Gastroesophageal sphincter (tissue), 4 donors: ENCODE data around the gene ZNF385B. TPM values are rescaled to one million over a fixed set of nuclear protein-coding genes. Genes with fewer than 3 reads are reported as not detected.

ENCODE experiments used
- ATAC-seq: fragments of 150-250 bp; one replicate; pipeline ENCODE4 v1.9.1; 2016; ENCODE audit warnings: mild to moderate bottlenecking, moderate library complexity
- H3K27ac ChIP-seq, 4 donors: fragments of 200-600 bp; sonication (generic) in 3 of 4; 1 replicate in 3 of 4; 2 replicates in 1 of 4; pipeline ENCODE4 v1.5.1; 2016 to 2019
- H3K27me3 ChIP-seq: fragments of 200-600 bp; sonication (generic); one replicate; pipeline ENCODE4 v1.5.1; 2019
- H3K36me3 ChIP-seq, 2 donors: fragments of 200-600 bp; sonication (generic); one replicate each; pipeline ENCODE4 v1.5.1; 2019; ENCODE audit warnings: control low read depth in 1 of 2
- H3K4me1 ChIP-seq, 3 donors: fragments of 200-600 bp; sonication (generic); 1 replicate in 2 of 3; 2 replicates in 1 of 3; pipeline ENCODE4 v1.5.1; 2016 to 2019; ENCODE audit warnings: control low read depth in 2 of 3
- H3K4me3 ChIP-seq, 2 donors: fragments of 200-600 bp; sonication (generic); one replicate each; pipeline ENCODE4 v1.5.1; 2019; ENCODE audit warnings: mild to moderate bottlenecking in 1 of 2, moderate library complexity in 1 of 2
- H3K9me3 ChIP-seq, 3 donors: fragments of 200-600 bp; sonication (generic); one replicate each; pipeline ENCODE4 v1.5.1; 2017 to 2019; ENCODE audit warnings: control low read depth in 2 of 3
- EP300 ChIP-seq: sonication (generic); formaldehyde crosslinking; IDR thresholded peaks from one replicate; pipeline ENCODE4 v1.6.1; 2017; ENCODE audit warnings: antibody characterized with exemption, mild to moderate bottlenecking
- POLR2A ChIP-seq, 2 donors: fragments of 450-650 bp; IDR thresholded peaks; one replicate each; pipeline ENCODE4 v1.6.1; 2017; ENCODE audit warnings: antibody characterized with exemption in 2 of 2, mild to moderate bottlenecking in 2 of 2, moderate library complexity in 1 of 2
- POLR2AphosphoS5 ChIP-seq: sonication (generic); formaldehyde crosslinking; IDR thresholded peaks from one replicate; pipeline ENCODE4 v1.6.1; 2017; ENCODE audit warnings: antibody characterized with exemption
- WGBS, 2 donors: methylation state at CpG; one replicate each; pipeline ENCODE4 v1.1.5; 2018; ENCODE audit warnings: low coverage in 1 of 2; 5-methylcytosine and 5-hydroxymethylcytosine counted together
- total RNA-seq, 4 donors: library from RNA; depleted of rRNA; stranded (reverse); fragments of >200 nt; gene quantifications; one replicate each; pipeline ENCODE4 v1.1.0, GENCODE V29; 2016
- TF ChIP-seq, protein P1 (sequence below), 4 experiments: fragments of 200-600 bp in 2 of 4; fragments of 450-650 bp in 2 of 4; sonication (generic) in 1 of 4; IDR thresholded peaks; one replicate each; pipeline ENCODE4 v1.5.1; 2017 to 2019; ENCODE audit warnings: antibody characterized with exemption in 4 of 4, mild to moderate bottlenecking in 2 of 4, moderate library complexity in 2 of 4

Gene ZNF385B
- total RNA-seq, 4 donors from 2014 or later, result 2.7 to 7.6 (median 3.9) TPM

DNA sequence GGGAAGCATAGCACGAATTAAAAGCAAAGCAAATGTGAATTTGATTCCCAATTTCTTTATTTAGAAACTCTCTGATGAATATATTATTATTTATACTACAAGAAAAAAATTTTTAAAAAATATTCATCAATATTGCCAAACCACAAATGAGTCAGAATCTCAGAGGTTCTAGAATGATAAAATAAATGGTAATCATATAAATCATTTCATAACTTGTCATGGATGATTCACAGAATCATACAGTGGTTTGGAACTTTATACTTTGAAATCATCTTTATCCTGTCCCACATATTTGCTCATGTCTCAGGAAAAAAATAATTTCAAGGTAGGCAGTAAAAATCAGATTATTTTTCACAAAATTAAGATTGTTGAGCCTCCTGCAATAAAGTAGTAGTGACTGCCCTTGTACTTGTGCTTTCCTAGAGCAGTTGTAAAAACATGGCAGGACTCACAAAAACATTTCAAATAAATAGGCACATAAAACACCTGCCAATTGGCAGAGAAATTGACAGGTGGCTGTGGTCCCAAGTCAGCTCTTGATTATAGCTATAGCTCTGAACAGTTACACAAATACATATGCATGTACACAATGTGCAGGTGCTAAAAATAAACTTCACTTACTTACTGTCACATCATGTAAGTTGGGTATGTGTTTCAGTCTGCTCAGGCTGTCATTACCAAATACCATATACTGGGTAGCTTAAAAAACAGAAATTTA, 322.8 kb downstream of the ZNF385B start:
- ATAC-seq, result no peak

DNA sequence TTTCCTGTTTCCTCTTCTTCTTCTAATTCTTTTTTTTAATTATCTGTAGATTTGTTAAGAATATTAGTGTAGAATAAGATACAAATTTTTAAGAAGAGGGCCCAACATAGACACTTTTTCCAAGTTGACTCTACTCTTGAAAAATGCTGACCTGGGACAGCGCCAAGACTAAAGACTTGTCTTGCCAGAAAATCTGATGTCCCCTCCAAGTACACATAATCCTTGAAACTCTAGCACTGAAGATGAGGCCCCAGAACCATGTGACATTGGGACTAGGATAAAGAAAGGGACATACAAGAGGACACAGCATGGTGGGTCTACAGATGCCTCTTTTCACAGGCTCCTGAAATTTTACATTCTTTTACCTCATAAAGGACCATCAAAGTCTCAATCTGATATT, 325.2 kb downstream of the ZNF385B start:
- H3K4me1 ChIP-seq, result no peaks in the 10 kb centered on the region
- TF ChIP-seq, protein P1, sequence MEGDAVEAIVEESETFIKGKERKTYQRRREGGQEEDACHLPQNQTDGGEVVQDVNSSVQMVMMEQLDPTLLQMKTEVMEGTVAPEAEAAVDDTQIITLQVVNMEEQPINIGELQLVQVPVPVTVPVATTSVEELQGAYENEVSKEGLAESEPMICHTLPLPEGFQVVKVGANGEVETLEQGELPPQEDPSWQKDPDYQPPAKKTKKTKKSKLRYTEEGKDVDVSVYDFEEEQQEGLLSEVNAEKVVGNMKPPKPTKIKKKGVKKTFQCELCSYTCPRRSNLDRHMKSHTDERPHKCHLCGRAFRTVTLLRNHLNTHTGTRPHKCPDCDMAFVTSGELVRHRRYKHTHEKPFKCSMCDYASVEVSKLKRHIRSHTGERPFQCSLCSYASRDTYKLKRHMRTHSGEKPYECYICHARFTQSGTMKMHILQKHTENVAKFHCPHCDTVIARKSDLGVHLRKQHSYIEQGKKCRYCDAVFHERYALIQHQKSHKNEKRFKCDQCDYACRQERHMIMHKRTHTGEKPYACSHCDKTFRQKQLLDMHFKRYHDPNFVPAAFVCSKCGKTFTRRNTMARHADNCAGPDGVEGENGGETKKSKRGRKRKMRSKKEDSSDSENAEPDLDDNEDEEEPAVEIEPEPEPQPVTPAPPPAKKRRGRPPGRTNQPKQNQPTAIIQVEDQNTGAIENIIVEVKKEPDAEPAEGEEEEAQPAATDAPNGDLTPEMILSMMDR (IDR thresholded peaks at IDR 0.05), result no peak
- no peak for TF ChIP-seq POLR2A (IDR thresholded peaks at IDR 0.05)
- no peak for TF ChIP-seq POLR2AphosphoS5
- no peak for TF ChIP-seq EP300
- peaks cover 0 to 5% (median 0%) of the 10 kb centered on the region in 3 donors for H3K9me3 ChIP-seq
- WGBS, 2 donors, result 86% methylated on average over 1 of the region's 1 CpG; no CpG with 5 or more reads in 1 of the 2 donors
- peaks cover 0 to 3% of the 10 kb centered on the region in 2 donors for H3K36me3 ChIP-seq
- ATAC-seq, result no peak
- H3K27me3 ChIP-seq, result no peaks in the 10 kb centered on the region
- no peak overlapping the region for H3K27ac ChIP-seq
- no peak overlapping the region for H3K4me3 ChIP-seq

More for the DNA sequence above, 322.8 kb downstream of the ZNF385B start:
- Histone ChIP-seq H3K36me3 (peaks cover 0 to 3% of the 10 kb centered on the region in 2 donors), H3K4me3 (no peak overlapping the region), H3K4me1 (no peaks in the 10 kb centered on the region), H3K27ac (no peak overlapping the region), H3K27me3 (no peaks in the 10 kb centered on the region), H3K9me3 (peaks cover 0 to 5% (median 0%) of the 10 kb centered on the region in 3 donors)
- TF ChIP-seq POLR2AphosphoS5 (no peak), POLR2A (IDR thresholded peaks at IDR 0.05) (no peak), EP300 (no peak)
- TF ChIP-seq, protein P1 (IDR thresholded peaks at IDR 0.05), result no peak
- 67 to 74% methylated on average over 1 of the region's 1 CpG for WGBS, 2 donors

DNA sequence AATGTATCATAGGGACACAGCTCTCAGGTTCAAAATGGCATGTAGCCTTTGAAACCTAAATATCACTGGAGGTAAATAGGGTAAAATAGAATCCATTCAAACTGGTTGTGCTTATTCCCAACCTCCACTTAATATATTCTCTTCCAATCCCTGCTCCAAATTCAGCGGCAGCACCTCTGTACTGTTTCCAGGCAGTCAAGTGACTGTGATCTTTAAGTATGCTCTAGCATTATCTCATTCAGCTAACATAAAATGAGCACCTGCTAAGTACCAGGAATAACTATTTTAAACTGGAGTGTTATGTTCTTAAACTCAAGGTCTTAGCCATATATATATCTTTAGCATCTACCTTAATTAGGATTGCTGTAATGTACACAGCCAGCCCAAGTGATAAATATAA, 327.5 kb downstream of the ZNF385B start:
- WGBS, 2 donors, result 92 to 100% methylated on average over 1 of the region's 1 CpG
- TF ChIP-seq EP300 (no peak), POLR2AphosphoS5 (no peak), POLR2A (IDR thresholded peaks at IDR 0.05) (no peak)
- TF ChIP-seq, protein P1 (IDR thresholded peaks at IDR 0.05), result no peak
- Histone ChIP-seq H3K4me1 (no peaks in the 10 kb centered on the region), H3K27me3 (no peaks in the 10 kb centered on the region), H3K27ac (no peak overlapping the region), H3K4me3 (no peak overlapping the region), H3K36me3 (no peaks in the 10 kb centered on the region), H3K9me3 (peaks cover 0 to under 1% (median 0%) of the 10 kb centered on the region in 3 donors)
- no peak for ATAC-seq

DNA sequence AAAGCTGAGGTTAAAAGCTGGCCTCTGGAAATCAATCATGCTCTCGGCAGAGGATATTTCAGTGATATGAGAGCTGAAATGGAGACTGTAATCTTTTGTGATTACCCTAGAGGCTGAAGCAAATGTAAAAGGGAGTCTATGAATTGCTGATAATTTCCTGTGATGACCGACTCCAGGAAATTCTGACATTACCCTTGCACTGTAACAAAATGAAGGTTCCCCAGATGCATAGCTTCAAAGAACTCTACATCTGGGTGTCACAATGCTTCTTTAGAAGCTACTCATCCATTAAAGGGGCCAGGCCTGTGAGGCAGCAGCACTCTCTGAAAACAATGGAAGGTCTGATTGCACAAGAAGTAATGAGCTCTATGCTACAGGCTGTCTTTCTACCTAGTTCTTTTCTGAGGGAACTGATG, 328.5 kb downstream of the ZNF385B start:
- WGBS, 2 donors, result 57% methylated on average over 2 of the region's 2 CpGs; no CpG with 5 or more reads in 1 of the 2 donors
- no peak for ATAC-seq

More for the DNA sequence above, 328.5 kb downstream of the ZNF385B start:
- no peaks in the 10 kb centered on the region for H3K27me3 ChIP-seq
- H3K27ac ChIP-seq, result no peak overlapping the region
- H3K9me3 ChIP-seq, result no peaks in the 10 kb centered on the region
- H3K4me3 ChIP-seq, result no peak overlapping the region
- no peaks in the 10 kb centered on the region for H3K36me3 ChIP-seq
- no peaks in the 10 kb centered on the region for H3K4me1 ChIP-seq
- TF ChIP-seq EP300 (no peak), POLR2AphosphoS5 (no peak)
- TF ChIP-seq, protein P1 (IDR thresholded peaks at IDR 0.05), result no peak
